SK-N-SH (cell line): ENCODE measurements around the gene KLF7. TPM values are rescaled to one million over a fixed set of nuclear protein-coding genes. Genes with fewer than 3 reads are reported as not detected.
A peak's percentile ranks its signal among the peaks of the same experiment; 100 is the strongest.

ENCODE experiments used
- CTCF ChIA-PET: fragments of 300-600, 350-600 bp; formaldehyde crosslinking; extraction: SDS; loops from one replicate; lab custom pipeline; 2021; lab: Yijun Ruan, JAX
- POLR2A ChIA-PET: fragments of 350-600 bp; sonication (Branson Sonifier 250); formaldehyde crosslinking; extraction: SDS; loops from one replicate; lab custom pipeline; 2020; ENCODE audit warnings: antibody characterized with exemption, inconsistent platforms; lab: Yijun Ruan, JAX
- DNase-seq: peaks from one replicate; pipeline ENCODE4 v3.0.0; 2012
- H2AFZ ChIP-seq: fragments of 200-600 bp; sonication (generic); 2 replicates; pipeline ENCODE4 v1.8.1; 2016; ENCODE audit warnings: antibody characterized with exemption, mild to moderate bottlenecking, low read depth
- H3F3A ChIP-seq: fragments of 200-600 bp; sonication (generic); replicated peaks from 2 replicates; pipeline ENCODE3; 2016; ENCODE audit warnings: antibody characterized with exemption, mild to moderate bottlenecking; ENCODE audit not compliant: insufficient read depth
- H3K27ac ChIP-seq, 2 experiments: fragments of 200-500 bp in 1 of 2; fragments of 200-600 bp in 1 of 2; sonication (Bioruptor generic) in 1 of 2; sonication (generic), shearing (Covaris generic) in 1 of 2; 2 replicates each; pipeline versions ENCODE4 v1.5.1 to v1.6.1; 2014 to 2016; ENCODE audit warnings: low read depth in 2 of 2, inconsistent platforms in 1 of 2, low read length in 1 of 2, mild to moderate bottlenecking in 1 of 2, mixed read lengths in 1 of 2
- H3K27me3 ChIP-seq: fragments of 200-600 bp; sonication (generic), shearing (Covaris generic); 2 replicates; pipeline ENCODE4 v1.6.1; 2016; ENCODE audit warnings: mixed run types; ENCODE audit not compliant: insufficient read depth
- H3K36me3 ChIP-seq, 2 experiments: fragments of 200-500 bp in 1 of 2; fragments of 200-600 bp in 1 of 2; sonication (Bioruptor generic) in 1 of 2; sonication (generic) in 1 of 2; replicated peaks in 1 of 2; 2 replicates each; pipeline versions ENCODE3 to v1.5.1; 2014 to 2016; ENCODE audit warnings: low read length in 1 of 2, mild to moderate bottlenecking in 1 of 2; ENCODE audit not compliant: insufficient read depth in 2 of 2, control insufficient read depth in 1 of 2
- H3K4me1 ChIP-seq, 2 experiments: fragments of 200-500 bp in 1 of 2; fragments of 200-600 bp in 1 of 2; sonication (Bioruptor generic) in 1 of 2; sonication (generic), shearing (Covaris generic) in 1 of 2; 2 replicates each; pipeline versions ENCODE4 v1.5.1 to v1.6.1; 2014 to 2016; ENCODE audit warnings: low read depth in 1 of 2, low read length in 1 of 2, mixed run types in 1 of 2; ENCODE audit not compliant: insufficient read depth in 2 of 2, control insufficient read depth in 1 of 2
- H3K4me2 ChIP-seq: fragments of 200-600 bp; sonication (generic), shearing (Covaris generic); 2 replicates; pipeline ENCODE4 v1.6.1; 2017; ENCODE audit warnings: mixed run types
- H3K4me3 ChIP-seq, 2 experiments: fragments of 200-500 bp in 1 of 2; fragments of 200-600 bp in 1 of 2; sonication (Bioruptor generic) in 1 of 2; sonication (generic), shearing (Covaris generic) in 1 of 2; 2 replicates each; pipeline versions ENCODE4 v1.5.1 to v1.8.1; 2014 to 2016; ENCODE audit warnings: low read depth in 2 of 2, inconsistent platforms in 1 of 2, low read length in 1 of 2, mild to moderate bottlenecking in 1 of 2, mixed read lengths in 1 of 2, moderate library complexity in 1 of 2
- H3K79me2 ChIP-seq: fragments of 200-600 bp; sonication (generic); 2 replicates; pipeline ENCODE4 v1.8.1; 2017; ENCODE audit warnings: mild to moderate bottlenecking; ENCODE audit not compliant: insufficient read depth
- H3K9ac ChIP-seq: fragments of 200-600 bp; sonication (generic); 2 replicates; pipeline ENCODE4 v1.6.1; 2017; ENCODE audit warnings: mixed run types
- H3K9me2 ChIP-seq: fragments of 200-600 bp; sonication (generic); 2 replicates; pipeline ENCODE4 v1.6.1; 2017; ENCODE audit warnings: mixed run types
- H3K9me3 ChIP-seq: fragments of 200-600 bp; sonication (generic); 2 replicates; pipeline ENCODE4 v1.6.1; 2017; ENCODE audit warnings: mixed run types, mild to moderate bottlenecking, moderate library complexity
- H4K20me1 ChIP-seq: fragments of 200-600 bp; sonication (generic); 2 replicates; pipeline ENCODE4 v1.6.1; 2017; ENCODE audit warnings: mild to moderate bottlenecking, mixed run types; ENCODE audit not compliant: insufficient read depth
- CHD2 ChIP-seq: fragments of 150-350 bp; IDR thresholded peaks from 2 replicates; pipeline ENCODE4 v1.6.1; 2018; ENCODE audit warnings: low read length; ENCODE audit not compliant: partially characterized antibody
- FOSL2 ChIP-seq: IDR thresholded peaks from 2 replicates; pipeline ENCODE4 v1.4.0; 2012; ENCODE audit warnings: low read depth, mild to moderate bottlenecking, moderate library complexity, borderline replicate concordance
- GABPA ChIP-seq: IDR thresholded peaks from 2 replicates; pipeline ENCODE4 v1.4.0; 2012; ENCODE audit warnings: low read depth, mild to moderate bottlenecking
- GATA2 ChIP-seq: sonication (generic); formaldehyde crosslinking; IDR thresholded peaks from 2 replicates; pipeline ENCODE4 v1.5.0; 2020; ENCODE audit warnings: mild to moderate bottlenecking, missing genetic modification reagents
- JUND ChIP-seq: IDR thresholded peaks from 2 replicates; pipeline ENCODE4 v1.4.0; 2012
- MXI1 ChIP-seq: IDR thresholded peaks from 2 replicates; pipeline ENCODE4 v1.6.1; 2012; ENCODE audit warnings: mild to moderate bottlenecking, low read depth, low read length, improper control_type of control experiment
- NRF1 ChIP-seq: IDR thresholded peaks from 2 replicates; pipeline ENCODE4 v1.6.1; 2012; ENCODE audit warnings: low read depth, mild to moderate bottlenecking, low read length
- RAD21 ChIP-seq: IDR thresholded peaks from 2 replicates; pipeline ENCODE4 v1.6.1; 2012; ENCODE audit warnings: mild to moderate bottlenecking, low read length
- RCOR1 ChIP-seq: fragments of 150-350 bp; IDR thresholded peaks from 2 replicates; pipeline ENCODE4 v1.6.1; 2017; ENCODE audit warnings: antibody characterized with exemption, low read length
- RFX5 ChIP-seq: IDR thresholded peaks from 2 replicates; pipeline ENCODE4 v1.6.1; 2012; ENCODE audit warnings: mild to moderate bottlenecking, improper control_type of control experiment, low read length
- RXRA ChIP-seq: IDR thresholded peaks from 2 replicates; pipeline ENCODE4 v1.4.0; 2012; ENCODE audit warnings: low read depth, mild to moderate bottlenecking, borderline replicate concordance
- SIN3A ChIP-seq: IDR thresholded peaks from 2 replicates; pipeline ENCODE4 v1.6.1; 2012; ENCODE audit warnings: low read depth, mild to moderate bottlenecking, low read length, moderate library complexity, borderline replicate concordance
- TAF1 ChIP-seq: IDR thresholded peaks from 2 replicates; pipeline ENCODE4 v1.6.1; 2012; ENCODE audit warnings: low read depth, mild to moderate bottlenecking, low read length, moderate library complexity, borderline replicate concordance
- TCF12 ChIP-seq: IDR thresholded peaks from 2 replicates; pipeline ENCODE4 v1.4.0; 2012
- TEAD4 ChIP-seq: IDR thresholded peaks from 2 replicates; pipeline ENCODE4 v1.4.0; 2012; ENCODE audit warnings: mild to moderate bottlenecking, borderline replicate concordance; ENCODE audit not compliant: insufficient read depth
- WGBS: methylation state at CpG from one replicate; pipeline ENCODE4 v1.1.6; 2017; ENCODE audit warnings: low lambda C conversion rate; 5-methylcytosine and 5-hydroxymethylcytosine counted together
- polyA plus RNA-seq, 3 experiments: library from polyadenylated mRNA; depleted of rRNA; stranded (reverse); fragments of >200 nt; gene quantifications; 2 replicates each; pipeline ENCODE4 v1.2.3, GENCODE V29; 2012
- TF ChIP-seq, protein P1 (sequence below): IDR thresholded peaks from 2 replicates; pipeline ENCODE4; 2012
- TF ChIP-seq, protein P2 (sequence below): IDR thresholded peaks from 2 replicates; pipeline ENCODE4 v1.6.1; 2012; ENCODE audit warnings: mild to moderate bottlenecking, low read depth, low read length, moderate library complexity
- TF ChIP-seq, protein P3 (sequence below): fragments of 200-600 bp; sonication (generic); IDR thresholded peaks from 2 replicates; pipeline ENCODE4 v1.6.1; 2017; ENCODE audit warnings: antibody characterized with exemption, mild to moderate bottlenecking, moderate library complexity
- TF ChIP-seq, protein P4 (sequence below): fragments of 150-350 bp; IDR thresholded peaks from 2 replicates; pipeline ENCODE4 v1.6.1; 2016; ENCODE audit warnings: mild to moderate bottlenecking, low read depth, low read length

KLF7 gene
- polyA plus RNA-seq, 1 of the 3 experiments (the other 2 are of a cell fraction) = 7.5 TPM

DNA sequence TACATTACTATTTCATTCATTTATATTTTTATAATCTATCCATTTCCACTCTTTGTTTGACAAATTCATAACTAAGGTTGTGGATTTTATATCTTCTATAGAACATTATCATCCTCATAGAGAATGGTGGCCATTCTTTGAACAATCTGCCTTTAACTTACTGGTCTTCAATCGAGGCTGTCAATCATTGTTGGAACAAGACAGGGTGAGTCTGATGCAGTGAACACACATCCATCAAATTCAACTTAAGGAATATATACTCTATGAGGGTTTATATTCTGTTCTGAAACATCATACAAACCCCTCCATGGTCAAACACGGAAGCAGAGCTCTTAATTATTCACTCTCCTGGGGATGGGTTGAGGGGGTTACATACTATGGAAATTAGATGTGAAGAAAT, 28.3 kb upstream of the KLF7 start:
- H3K4me3 ChIP-seq = no peak overlapping the region
- H3K9me3 ChIP-seq = no peaks in the 10 kb centered on the region
- TF ChIP-seq RCOR1 (no peak), SIN3A (no peak)
- TF ChIP-seq, all 33 proteins: peak for 0
- WGBS = 70% methylated on average over 2 of the region's 2 CpGs
- Histone ChIP-seq H2AFZ (no peak overlapping the region), H3F3A (no peaks in the 10 kb centered on the region), H3K79me2 (no peaks in the 10 kb centered on the region), H3K9ac (no peak overlapping the region), H3K27ac (no peak overlapping the region), H3K4me1 (peaks cover 3 to 11% of the 10 kb centered on the region in 2 experiments; a peak in 3 of 4 replicates), H4K20me1 (no peaks in the 10 kb centered on the region), H3K36me3 (no peaks in the 10 kb centered on the region), H3K4me2 (no peak overlapping the region), H3K9me2 (0 out of 2 replicates have a peak, but pooled peaks cover 4% of the 10 kb centered on the region), H3K27me3 (no peaks in the 10 kb centered on the region)
- ChIA-PET POLR2A (no interaction called here), CTCF (interaction anchor here (1.3 to 1.8 kb wide), 2 partner anchors 9 to 14 kb away, joined by 3 to 5 read pairs; no protein-coding TSS in a partner anchor)
- no peak for DNase-seq

DNA sequence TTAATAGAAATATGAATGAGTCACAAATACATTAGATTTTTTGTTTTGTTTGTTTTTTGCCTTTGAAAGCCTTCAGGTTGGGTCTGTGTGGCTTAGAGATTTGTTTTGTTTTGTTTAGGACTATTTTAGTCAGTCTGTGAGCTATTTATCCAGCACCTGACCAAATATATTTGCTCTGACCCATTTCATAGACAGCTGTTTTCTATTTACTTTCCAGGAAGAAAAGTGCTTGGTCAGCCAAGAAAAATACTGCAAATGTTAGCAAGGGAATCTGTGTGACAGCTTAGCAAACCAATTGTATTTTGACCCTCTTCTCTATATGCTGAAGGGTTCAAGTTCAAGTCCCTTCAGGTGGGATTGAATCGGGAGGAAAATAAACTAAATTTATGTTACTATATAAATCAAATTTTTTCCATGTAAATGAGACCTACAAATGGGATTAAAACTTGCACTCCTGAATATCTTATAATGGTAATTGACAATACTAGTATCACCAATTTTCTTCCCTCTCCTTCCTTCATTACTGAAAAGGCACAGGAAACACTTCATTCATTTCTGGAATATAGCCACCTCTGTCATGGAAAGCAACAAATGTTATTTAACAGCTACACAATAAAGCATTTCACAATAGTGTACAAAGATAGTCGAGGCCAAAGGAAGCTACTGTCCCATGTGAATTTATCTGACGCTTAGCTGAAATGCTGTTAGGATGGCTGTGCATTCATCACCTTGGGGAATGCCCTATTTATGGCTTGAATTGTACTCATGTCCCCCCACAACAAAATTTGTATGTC, 23.1 kb upstream of the KLF7 start:
- no peak overlapping the region for H3K9ac ChIP-seq
- no peaks in the 10 kb centered on the region for H4K20me1 ChIP-seq
- H3K36me3 ChIP-seq = no peaks in the 10 kb centered on the region
- H2AFZ ChIP-seq = no peak overlapping the region
- POLR2A ChIA-PET = no interaction called here
- WGBS = 76% methylated on average over 3 of the region's 3 CpGs
- peak overlapping the region; percentile 51 to 52; a peak in 3 of 4 replicates for H3K27ac ChIP-seq
- no peak overlapping the region for H3K4me2 ChIP-seq
- no peak overlapping the region for H3K4me3 ChIP-seq
- H3K27me3 ChIP-seq = no peaks in the 10 kb centered on the region
- CTCF ChIA-PET = interaction anchor here (1.0 to 3.0 kb wide), 2 partner anchors 17 to 22 kb away, joined by 3 to 9 read pairs; no protein-coding TSS in a partner anchor
- H3K79me2 ChIP-seq = no peaks in the 10 kb centered on the region
- H3K4me1 ChIP-seq = peaks cover 12 to 14% of the 10 kb centered on the region in 2 experiments; a peak in 3 of 4 replicates
- no peak for DNase-seq
- no peaks in the 10 kb centered on the region for H3K9me3 ChIP-seq
- no peaks in the 10 kb centered on the region for H3F3A ChIP-seq
- no peaks in the 10 kb centered on the region for H3K9me2 ChIP-seq
- TF ChIP-seq, protein P1, sequence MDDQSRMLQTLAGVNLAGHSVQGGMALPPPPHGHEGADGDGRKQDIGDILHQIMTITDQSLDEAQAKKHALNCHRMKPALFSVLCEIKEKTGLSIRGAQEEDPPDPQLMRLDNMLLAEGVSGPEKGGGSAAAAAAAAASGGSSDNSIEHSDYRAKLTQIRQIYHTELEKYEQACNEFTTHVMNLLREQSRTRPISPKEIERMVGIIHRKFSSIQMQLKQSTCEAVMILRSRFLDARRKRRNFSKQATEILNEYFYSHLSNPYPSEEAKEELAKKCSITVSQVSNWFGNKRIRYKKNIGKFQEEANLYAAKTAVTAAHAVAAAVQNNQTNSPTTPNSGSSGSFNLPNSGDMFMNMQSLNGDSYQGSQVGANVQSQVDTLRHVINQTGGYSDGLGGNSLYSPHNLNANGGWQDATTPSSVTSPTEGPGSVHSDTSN = peak; percentile 52
- TF ChIP-seq TEAD4 (no peak), MXI1 (no peak), FOSL2 (0 out of 2 replicates have a peak, but pooled peaks have one; percentile 14), GABPA (no peak), TCF12 (peak; percentile 87), SIN3A (no peak), JUND (no peak), CHD2 (no peak), RFX5 (no peak), RXRA (no peak), RAD21 (no peak), NRF1 (no peak), TAF1 (no peak), GATA2 (no peak)
- TF ChIP-seq, protein P2, sequence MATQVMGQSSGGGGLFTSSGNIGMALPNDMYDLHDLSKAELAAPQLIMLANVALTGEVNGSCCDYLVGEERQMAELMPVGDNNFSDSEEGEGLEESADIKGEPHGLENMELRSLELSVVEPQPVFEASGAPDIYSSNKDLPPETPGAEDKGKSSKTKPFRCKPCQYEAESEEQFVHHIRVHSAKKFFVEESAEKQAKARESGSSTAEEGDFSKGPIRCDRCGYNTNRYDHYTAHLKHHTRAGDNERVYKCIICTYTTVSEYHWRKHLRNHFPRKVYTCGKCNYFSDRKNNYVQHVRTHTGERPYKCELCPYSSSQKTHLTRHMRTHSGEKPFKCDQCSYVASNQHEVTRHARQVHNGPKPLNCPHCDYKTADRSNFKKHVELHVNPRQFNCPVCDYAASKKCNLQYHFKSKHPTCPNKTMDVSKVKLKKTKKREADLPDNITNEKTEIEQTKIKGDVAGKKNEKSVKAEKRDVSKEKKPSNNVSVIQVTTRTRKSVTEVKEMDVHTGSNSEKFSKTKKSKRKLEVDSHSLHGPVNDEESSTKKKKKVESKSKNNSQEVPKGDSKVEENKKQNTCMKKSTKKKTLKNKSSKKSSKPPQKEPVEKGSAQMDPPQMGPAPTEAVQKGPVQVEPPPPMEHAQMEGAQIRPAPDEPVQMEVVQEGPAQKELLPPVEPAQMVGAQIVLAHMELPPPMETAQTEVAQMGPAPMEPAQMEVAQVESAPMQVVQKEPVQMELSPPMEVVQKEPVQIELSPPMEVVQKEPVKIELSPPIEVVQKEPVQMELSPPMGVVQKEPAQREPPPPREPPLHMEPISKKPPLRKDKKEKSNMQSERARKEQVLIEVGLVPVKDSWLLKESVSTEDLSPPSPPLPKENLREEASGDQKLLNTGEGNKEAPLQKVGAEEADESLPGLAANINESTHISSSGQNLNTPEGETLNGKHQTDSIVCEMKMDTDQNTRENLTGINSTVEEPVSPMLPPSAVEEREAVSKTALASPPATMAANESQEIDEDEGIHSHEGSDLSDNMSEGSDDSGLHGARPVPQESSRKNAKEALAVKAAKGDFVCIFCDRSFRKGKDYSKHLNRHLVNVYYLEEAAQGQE = no peak
- TF ChIP-seq, protein P3, sequence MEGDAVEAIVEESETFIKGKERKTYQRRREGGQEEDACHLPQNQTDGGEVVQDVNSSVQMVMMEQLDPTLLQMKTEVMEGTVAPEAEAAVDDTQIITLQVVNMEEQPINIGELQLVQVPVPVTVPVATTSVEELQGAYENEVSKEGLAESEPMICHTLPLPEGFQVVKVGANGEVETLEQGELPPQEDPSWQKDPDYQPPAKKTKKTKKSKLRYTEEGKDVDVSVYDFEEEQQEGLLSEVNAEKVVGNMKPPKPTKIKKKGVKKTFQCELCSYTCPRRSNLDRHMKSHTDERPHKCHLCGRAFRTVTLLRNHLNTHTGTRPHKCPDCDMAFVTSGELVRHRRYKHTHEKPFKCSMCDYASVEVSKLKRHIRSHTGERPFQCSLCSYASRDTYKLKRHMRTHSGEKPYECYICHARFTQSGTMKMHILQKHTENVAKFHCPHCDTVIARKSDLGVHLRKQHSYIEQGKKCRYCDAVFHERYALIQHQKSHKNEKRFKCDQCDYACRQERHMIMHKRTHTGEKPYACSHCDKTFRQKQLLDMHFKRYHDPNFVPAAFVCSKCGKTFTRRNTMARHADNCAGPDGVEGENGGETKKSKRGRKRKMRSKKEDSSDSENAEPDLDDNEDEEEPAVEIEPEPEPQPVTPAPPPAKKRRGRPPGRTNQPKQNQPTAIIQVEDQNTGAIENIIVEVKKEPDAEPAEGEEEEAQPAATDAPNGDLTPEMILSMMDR = no peak
- TF ChIP-seq, protein P4, sequence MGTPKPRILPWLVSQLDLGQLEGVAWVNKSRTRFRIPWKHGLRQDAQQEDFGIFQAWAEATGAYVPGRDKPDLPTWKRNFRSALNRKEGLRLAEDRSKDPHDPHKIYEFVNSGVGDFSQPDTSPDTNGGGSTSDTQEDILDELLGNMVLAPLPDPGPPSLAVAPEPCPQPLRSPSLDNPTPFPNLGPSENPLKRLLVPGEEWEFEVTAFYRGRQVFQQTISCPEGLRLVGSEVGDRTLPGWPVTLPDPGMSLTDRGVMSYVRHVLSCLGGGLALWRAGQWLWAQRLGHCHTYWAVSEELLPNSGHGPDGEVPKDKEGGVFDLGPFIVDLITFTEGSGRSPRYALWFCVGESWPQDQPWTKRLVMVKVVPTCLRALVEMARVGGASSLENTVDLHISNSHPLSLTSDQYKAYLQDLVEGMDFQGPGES = no peak
